ENCODE results near the gene OPCML. TPM values are rescaled to one million over a fixed set of nuclear protein-coding genes. Genes with fewer than 3 reads are reported as not detected.

Gene OPCML
- total RNA-seq, 1 donor = not detected

- DNase-seq (ENCODE audit: low read depth) = no peak
- no peak for TF ChIP-seq CTCF (IDR thresholded peaks at IDR 0.05; ENCODE audit: insufficient read depth, low read depth, low read length)
- no peak overlapping the region for H3K4me3 ChIP-seq (ENCODE audit: low read depth, low read length)
Observed at GRCh38 chr11:133381761-133382130, 150.6 kb downstream of the OPCML start.

GRCh38 chr11:133366147-133366546 is 166.2 kb downstream of the OPCML start:
- no peak for DNase-seq (ENCODE audit: low read depth)
- no peak for TF ChIP-seq CTCF (IDR thresholded peaks at IDR 0.05; ENCODE audit: insufficient read depth, low read depth, low read length)
- no peak overlapping the region for H3K4me3 ChIP-seq (ENCODE audit: low read depth, low read length)

GRCh38 chr11:133362916-133363315 is 169.4 kb downstream of the OPCML start:
- no peak for DNase-seq (ENCODE audit: low read depth)
- TF ChIP-seq CTCF (IDR thresholded peaks at IDR 0.05; ENCODE audit: insufficient read depth, low read depth, low read length) = no peak
- no peak overlapping the region for H3K4me3 ChIP-seq (ENCODE audit: low read depth, low read length)

- no peak for TF ChIP-seq CTCF (IDR thresholded peaks at IDR 0.05; ENCODE audit: insufficient read depth, low read depth, low read length)
- no peak overlapping the region for H3K4me3 ChIP-seq (ENCODE audit: low read depth, low read length)
- no peak for DNase-seq (ENCODE audit: low read depth)
Observed at GRCh38 chr11:133362156-133362555, 170.1 kb downstream of the OPCML start.

- no peak for DNase-seq (ENCODE audit: low read depth)
- no peak overlapping the region for H3K4me3 ChIP-seq (ENCODE audit: low read depth, low read length)
- no peak for TF ChIP-seq CTCF (IDR thresholded peaks at IDR 0.05; ENCODE audit: insufficient read depth, low read depth, low read length)
Observed at GRCh38 chr11:133361689-133361994, 170.7 kb downstream of the OPCML start.

GRCh38 chr11:133360860-133361688 is 171.2 kb downstream of the OPCML start:
- no peak for DNase-seq (ENCODE audit: low read depth)
- no peak for TF ChIP-seq CTCF (IDR thresholded peaks at IDR 0.05; ENCODE audit: insufficient read depth, low read depth, low read length)
- no peak overlapping the region for H3K4me3 ChIP-seq (ENCODE audit: low read depth, low read length)

GRCh38 chr11:133355095-133355494 is 177.2 kb downstream of the OPCML start:
- no peak overlapping the region for H3K4me3 ChIP-seq (ENCODE audit: low read depth, low read length)
- no peak for TF ChIP-seq CTCF (IDR thresholded peaks at IDR 0.05; ENCODE audit: insufficient read depth, low read depth, low read length)
- DNase-seq (ENCODE audit: low read depth) = no peak
